Measurements from ENCODE around the gene APOA5.
"Not testable (repeated sequence)": the region's sequence is repeated elsewhere in the genome, so short reads cannot be mapped to it uniquely, and the experiment has no call there.

Gene APOA5

GRCh38 chr11:116791813-116792143 lies at the start of gene APOA5:
APOA5 (minus strand) TSS chr11:116791879; CDS start chr11:116791860, 19 bp downstream.
- no peak for DNase-seq

DNA sequence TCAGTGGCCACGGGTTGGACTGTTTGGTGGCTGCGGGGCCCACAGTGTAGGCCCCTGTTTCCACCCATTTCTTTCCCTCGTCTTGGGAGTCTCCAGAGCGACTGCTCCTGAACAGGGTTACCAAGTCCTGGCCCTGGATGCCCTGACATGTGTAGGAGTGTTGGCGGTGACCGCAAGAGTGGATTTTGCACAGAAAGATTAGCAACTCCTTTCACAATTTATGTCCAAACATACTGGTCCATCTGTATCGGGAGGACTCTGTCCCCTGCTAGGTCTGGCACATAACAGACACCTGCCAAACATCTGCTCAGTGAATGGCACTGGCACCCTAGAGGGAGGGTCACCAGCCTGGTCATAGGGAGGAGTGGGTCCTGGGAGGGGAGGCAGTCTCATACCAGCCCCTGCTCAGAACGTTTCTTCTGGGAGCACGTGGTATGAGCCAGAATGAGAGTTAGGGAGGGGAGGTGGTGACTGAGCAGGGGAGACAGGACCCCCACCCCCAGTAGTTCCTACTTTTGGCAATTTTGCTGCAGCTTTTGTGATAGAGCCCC lies 49.1 kb upstream of the APOA5 start:
- no peak for DNase-seq

DNA sequence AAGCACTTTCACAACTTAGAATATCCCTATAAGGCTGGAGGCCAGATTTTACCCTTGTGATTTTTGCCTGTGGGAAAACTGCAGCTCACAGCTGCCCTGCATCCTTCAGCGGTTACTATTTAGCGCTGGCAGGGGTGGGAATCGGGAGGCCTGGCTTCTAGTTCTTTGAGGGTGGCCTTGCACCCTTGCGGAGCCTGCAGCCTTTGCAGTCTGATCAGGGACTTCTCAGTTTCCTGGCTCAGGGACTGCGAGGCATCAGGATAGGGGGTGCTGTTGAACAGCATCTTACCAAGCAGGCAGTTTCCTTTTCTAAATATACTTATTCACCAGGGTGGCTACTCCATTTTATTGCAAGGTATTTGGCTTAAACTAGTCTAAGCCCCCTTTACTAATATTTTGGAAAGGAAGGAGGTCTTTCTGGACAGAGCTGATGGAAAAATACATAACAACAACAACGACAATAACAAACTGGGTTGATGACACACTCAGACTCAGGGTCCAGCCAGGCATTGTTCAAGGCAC lies 48.6 kb upstream of the APOA5 start:
- DNase-seq: no peak

DNA sequence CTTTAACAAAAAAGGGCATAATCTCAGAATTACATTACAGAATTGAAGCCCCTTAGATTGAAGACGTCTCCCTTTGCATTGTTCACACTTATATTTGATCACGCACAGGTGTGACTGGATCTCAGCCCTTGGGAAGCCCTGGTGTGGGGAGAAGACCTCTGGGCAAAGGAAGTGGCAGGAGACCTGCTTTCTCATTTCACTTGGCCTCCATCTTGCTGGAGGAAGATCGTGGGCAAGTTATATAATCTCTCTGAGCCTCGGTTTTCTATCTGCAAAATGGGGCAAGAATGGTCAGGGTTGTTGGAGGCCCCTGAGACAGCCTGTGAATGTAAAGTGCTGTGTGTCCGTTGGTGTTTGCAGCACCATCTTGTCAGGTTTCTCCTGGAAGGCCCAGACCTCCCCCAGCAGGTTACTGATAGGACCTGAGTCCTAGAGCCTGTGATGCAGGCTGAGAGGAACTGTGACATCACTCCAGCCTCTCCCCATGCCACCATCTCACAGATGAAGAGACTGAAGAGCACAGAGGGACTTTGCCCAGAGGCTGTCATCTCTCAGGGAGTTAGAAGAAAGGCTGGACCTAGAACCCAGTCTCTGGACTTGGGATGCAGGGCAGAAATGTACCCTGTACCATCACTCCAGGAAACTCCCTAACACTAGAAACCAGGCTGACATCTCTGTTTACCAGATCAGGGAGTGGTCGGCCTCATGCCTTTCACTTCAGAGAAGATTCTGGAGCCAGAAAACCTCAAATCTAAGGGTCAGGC lies 46.8 kb upstream of the APOA5 start:
- no peak for DNase-seq

GRCh38 chr11:116837231-116838091 lies 45.8 kb upstream of the APOA5 start, which contains the start of gene APOA1:
APOA1 (minus strand) TSS chr11:116837622; CDS start chr11:116837387, 235 bp downstream.
- no peak for DNase-seq

GRCh38 chr11:116836632-116836991 lies 44.9 kb upstream of the APOA5 start:
- DNase-seq: no peak

- DNase-seq: peak; percentile 92
These were observed 44.3 kb upstream of the APOA5 start for GRCh38 chr11:116835791-116836631.

DNA sequence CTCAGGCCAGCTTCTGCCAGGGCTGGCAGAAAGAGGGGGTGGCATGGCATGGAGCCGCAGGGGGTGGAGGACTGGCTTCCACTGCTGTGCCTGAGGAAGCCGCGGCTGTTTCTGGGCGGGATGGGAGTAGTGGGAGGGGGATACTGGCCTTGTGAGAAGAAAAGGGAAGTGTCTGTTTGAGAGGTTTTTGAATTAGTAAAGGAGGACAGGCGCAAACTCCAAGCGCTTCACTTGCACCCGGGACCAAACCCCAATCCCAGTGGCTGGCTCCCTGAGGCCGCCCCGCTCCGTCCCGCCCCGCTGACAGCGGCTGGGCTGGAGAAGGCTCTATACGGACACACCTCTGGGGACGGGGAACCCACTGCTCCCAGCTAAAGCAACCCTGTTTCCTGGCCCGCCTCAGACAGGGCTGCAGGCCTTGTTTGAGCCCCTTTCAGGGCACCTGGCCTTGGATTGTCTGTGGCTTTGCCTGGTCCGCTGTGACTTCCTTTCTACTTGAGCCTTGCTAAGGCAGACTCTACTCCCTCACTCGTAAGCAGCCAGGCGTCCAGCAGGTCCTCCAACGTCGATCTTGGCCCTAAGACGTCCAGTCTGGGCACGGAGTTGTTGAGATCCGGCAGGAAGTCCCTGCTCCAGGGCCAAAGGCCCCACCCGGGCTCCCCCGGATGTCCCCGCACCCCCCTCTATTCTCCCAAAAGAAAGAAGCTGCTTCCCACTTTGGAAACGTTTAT lies 43.5 kb upstream of the APOA5 start:
- no peak for DNase-seq

- not testable (repeated sequence) for DNase-seq
These were observed 42.9 kb upstream of the APOA5 start for GRCh38 chr11:116834535-116835041.

DNA sequence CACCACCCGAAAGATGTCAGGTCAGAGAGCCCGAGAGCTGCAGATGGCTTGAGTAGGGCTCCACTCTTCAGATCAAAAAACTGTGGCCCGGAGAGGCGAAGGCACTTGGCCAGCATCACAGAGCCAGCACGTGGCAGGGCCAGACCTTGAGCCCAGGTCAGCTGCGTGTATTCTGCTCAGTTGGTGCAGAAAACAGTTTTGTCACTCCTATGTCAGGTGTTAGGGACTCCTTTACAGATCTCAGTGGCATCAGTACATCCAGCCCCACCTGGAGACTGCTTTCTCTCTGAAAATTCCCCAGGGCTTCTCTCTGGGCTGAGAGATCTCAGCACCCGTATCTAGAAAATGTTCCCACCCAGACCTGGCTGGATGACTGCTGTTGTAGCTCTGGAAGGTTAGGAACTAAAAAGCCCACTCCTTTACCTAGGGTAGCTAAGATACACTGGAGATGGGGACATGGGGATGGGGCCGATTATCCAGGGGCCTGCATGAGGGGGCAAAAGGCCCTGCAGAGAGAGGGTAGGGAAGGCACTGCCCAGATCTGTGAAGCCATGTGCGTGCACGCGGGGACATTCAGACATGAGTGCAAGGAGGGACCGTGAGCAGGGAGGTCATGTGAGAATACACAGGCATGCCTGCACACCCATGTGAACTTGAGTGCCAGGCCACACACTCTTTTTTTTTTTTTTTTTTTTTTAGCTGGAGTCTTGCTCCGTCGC lies 42.3 kb upstream of the APOA5 start:
- DNase-seq: no peak

GRCh38 chr11:116833491-116833815 lies 41.8 kb upstream of the APOA5 start:
- DNase-seq: no peak

GRCh38 chr11:116832350-116833290 lies 40.9 kb upstream of the APOA5 start:
- no peak for DNase-seq

DNA sequence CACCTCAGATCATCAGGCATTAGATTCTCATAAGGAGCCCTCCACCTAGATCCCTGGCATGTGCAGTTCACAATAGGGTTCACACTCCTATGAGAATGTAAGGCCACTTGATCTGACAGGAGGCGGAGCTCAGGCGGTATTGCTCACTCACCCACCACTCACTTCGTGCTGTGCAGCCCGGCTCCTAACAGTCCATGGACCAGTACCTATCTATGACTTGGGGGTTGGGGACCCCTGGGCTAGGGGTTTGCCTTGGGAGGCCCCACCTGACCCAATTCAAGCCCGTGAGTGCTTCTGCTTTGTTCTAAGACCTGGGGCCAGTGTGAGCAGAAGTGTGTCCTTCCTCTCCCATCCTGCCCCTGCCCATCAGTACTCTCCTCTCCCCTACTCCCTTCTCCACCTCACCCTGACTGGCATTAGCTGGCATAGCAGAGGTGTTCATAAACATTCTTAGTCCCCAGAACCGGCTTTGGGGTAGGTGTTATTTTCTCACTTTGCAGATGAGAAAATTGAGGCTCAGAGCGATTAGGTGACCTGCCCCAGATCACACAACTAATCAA lies 40.2 kb upstream of the APOA5 start:
- DNase-seq: no peak

GRCh38 chr11:116830184-116830912 lies 38.7 kb upstream of the APOA5 start:
- DNase-seq: no peak

DNA sequence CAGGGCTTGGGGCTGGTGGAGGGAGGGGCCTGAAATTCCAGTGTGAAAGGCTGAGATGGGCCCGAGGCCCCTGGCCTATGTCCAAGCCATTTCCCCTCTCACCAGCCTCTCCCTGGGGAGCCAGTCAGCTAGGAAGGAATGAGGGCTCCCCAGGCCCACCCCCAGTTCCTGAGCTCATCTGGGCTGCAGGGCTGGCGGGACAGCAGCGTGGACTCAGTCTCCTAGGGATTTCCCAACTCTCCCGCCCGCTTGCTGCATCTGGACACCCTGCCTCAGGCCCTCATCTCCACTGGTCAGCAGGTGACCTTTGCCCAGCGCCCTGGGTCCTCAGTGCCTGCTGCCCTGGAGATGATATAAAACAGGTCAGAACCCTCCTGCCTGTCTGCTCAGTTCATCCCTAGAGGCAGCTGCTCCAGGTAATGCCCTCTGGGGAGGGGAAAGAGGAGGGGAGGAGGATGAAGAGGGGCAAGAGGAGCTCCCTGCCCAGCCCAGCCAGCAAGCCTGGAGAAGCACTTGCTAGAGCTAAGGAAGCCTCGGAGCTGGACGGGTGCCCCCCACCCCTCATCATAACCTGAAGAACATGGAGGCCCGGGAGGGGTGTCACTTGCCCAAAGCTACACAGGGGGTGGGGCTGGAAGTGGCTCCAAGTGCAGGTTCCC lies 38.0 kb upstream of the APOA5 start, which contains the start of gene APOC3:
Gene APOC3 (plus strand): TSS at position 383 of the 659 bp plus-strand sequence. CDS start 676 bp downstream, outside the sequence.
- DNase-seq: no peak

DNA sequence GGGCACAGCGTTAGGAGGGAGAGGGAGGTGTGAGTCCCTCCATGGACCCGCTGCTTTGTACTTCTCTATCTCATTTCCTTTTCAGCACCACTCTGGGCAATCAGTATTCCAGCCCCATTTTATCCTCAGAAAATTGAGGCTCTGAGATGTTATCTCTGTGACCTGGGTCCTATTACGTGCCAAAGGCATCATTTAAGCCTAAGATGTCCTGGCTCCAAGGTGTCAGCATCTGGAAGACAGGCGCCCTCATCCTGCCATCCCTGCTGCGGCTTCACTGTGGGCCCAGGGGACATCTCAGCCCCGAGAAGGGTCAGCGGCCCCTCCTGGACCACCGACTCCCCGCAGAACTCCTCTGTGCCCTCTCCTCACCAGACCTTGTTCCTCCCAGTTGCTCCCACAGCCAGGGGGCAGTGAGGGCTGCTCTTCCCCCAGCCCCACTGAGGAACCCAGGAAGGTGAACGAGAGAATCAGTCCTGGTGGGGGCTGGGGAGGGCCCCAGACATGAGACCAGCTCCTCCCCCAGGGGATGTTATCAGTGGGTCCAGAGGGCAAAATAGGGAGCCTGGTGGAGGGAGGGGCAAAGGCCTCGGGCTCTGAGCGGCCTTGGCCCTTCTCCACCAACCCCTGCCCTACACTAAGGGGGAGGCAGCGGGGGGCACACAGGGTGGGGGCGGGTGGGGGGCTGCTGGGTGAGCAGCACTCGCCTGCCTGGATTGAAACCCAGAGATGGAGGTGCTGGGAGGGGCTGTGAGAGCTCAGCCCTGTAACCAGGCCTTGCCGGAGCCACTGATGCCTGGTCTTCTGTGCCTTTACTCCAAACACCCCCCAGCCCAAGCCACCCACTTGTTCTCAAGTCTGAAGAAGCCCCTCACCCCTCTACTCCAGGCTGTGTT lies 37.2 kb upstream of the APOA5 start:
- DNase-seq: no peak

GRCh38 chr11:116827461-116827860 lies 35.8 kb upstream of the APOA5 start:
- DNase-seq: no peak

Measured in femur (tissue), 1 donor.